MCF 10A (cell line): ENCODE results near the gene ATP10B. TPM values are rescaled to one million over a fixed set of nuclear protein-coding genes. Genes with fewer than 3 reads are reported as not detected.

Experiments
- BruUV-seq: library from RNA; stranded (reverse); fragments of 400-500 nt; replicated peaks from 2 replicates; lab custom pipeline; 2021; lab: Mats Ljungman, UMichigan
- CTCF ChIA-PET: fragments of 300-600 bp; sonication (Branson Sonifier 250); formaldehyde crosslinking; extraction: SDS; loops from one replicate; lab custom pipeline; 2021; ENCODE audit warnings: antibody characterized with exemption, inconsistent platforms; lab: Yijun Ruan, JAX
- POLR2A ChIA-PET: fragments of 300-600, 350-650 bp; sonication (Branson Sonifier 250); formaldehyde crosslinking; extraction: SDS; loops from one replicate; lab custom pipeline; 2020; ENCODE audit warnings: antibody characterized with exemption, inconsistent platforms; lab: Yijun Ruan, JAX
- DNase-seq: peaks from one replicate; pipeline ENCODE4 v3.0.0-alpha.2; 2018; ENCODE audit not compliant: unreplicated experiment
- H3K27ac Mint-ChIP-seq: one replicate; pipeline ENCODE4 v1.8.0; 2022; ENCODE audit warnings: mild to moderate bottlenecking, low read depth, mixed read lengths; ENCODE audit not compliant: unreplicated experiment
- H3K27me3 Mint-ChIP-seq: one replicate; pipeline ENCODE4 v1.8.0; 2022; ENCODE audit warnings: mixed read lengths; ENCODE audit not compliant: insufficient read depth, unreplicated experiment
- H3K36me3 Mint-ChIP-seq: one replicate; pipeline ENCODE4 v1.8.0; 2022; ENCODE audit warnings: mild to moderate bottlenecking, moderate library complexity, mixed read lengths; ENCODE audit not compliant: insufficient read depth, unreplicated experiment
- H3K4me1 Mint-ChIP-seq: one replicate; pipeline ENCODE4 v1.8.0; 2022; ENCODE audit warnings: mixed read lengths; ENCODE audit not compliant: insufficient read depth, unreplicated experiment
- H3K4me3 Mint-ChIP-seq: one replicate; pipeline ENCODE4 v1.8.0; 2022; ENCODE audit warnings: mild to moderate bottlenecking, moderate library complexity, mixed read lengths; ENCODE audit not compliant: unreplicated experiment
- H3K9me3 Mint-ChIP-seq: one replicate; pipeline ENCODE4 v1.8.0; 2022; ENCODE audit warnings: mixed read lengths; ENCODE audit not compliant: unreplicated experiment
- CTCF ChIP-seq: fragments of 200-600 bp; IDR thresholded peaks from one replicate; pipeline ENCODE4 v1.8.0; 2022; ENCODE audit warnings: antibody characterized with exemption, mild to moderate bottlenecking; ENCODE audit not compliant: unreplicated experiment
- intact Hi-C: fragments of 100-400 bp; cut with micrococcal nuclease; formaldehyde crosslinking; loops from 2 replicates; pipeline ENCODE4 v1.14.1; 2022
- total RNA-seq: library from RNA; stranded (reverse); gene quantifications from 2 replicates; pipeline ENCODE4 v1.2.3, GENCODE V29; 2022

Gene ATP10B
- total RNA-seq, 1 experiment from 2014 or later = not detected

DNA sequence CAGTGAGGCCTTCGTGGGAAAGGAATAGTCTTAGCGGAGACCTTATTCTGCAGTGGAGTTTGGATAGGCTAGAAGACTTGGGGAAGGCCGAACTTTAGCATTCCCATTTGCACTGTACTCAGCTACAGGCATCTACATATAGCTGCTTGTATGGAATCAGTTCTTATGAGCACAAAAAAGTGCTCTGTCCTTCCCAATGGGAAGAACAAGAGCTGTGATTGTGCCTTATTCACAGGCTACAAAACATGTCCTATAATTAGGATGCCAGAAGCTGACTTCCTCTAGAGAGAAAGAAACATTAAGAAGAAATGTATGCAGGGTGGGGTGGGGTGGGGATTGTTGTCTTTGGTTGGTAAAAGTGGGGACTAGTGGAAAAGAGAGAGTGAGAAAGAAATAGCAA, 154.7 kb downstream of the ATP10B start:
- H3K4me1 Mint-ChIP-seq = peaks cover 5% of the 10 kb centered on the region
- no TSS peak for BruUV-seq
- H3K36me3 Mint-ChIP-seq = no peaks in the 10 kb centered on the region
- H3K27me3 Mint-ChIP-seq = no peaks in the 10 kb centered on the region
- no peak for DNase-seq
- intact Hi-C loops = no loop called here
- no peak for TF ChIP-seq CTCF
- ChIA-PET POLR2A (no interaction called here), CTCF (interaction anchor here (0.6 kb wide), 3 partner anchors 147 to 650 kb away, joined by 3 to 4 read pairs (median 3); no protein-coding TSS in a partner anchor)
- no peaks in the 10 kb centered on the region for H3K9me3 Mint-ChIP-seq
- no peak overlapping the region for H3K27ac Mint-ChIP-seq
- H3K4me3 Mint-ChIP-seq = no peak overlapping the region

- POLR2A ChIA-PET = no interaction called here
- Mint-ChIP-seq H3K4me3 (no peak overlapping the region), H3K27ac (no peak overlapping the region), H3K36me3 (no peaks in the 10 kb centered on the region), H3K4me1 (peaks cover 5% of the 10 kb centered on the region), H3K27me3 (no peaks in the 10 kb centered on the region), H3K9me3 (no peaks in the 10 kb centered on the region)
- DNase-seq = no peak
- CTCF ChIA-PET = no interaction called here
- no TSS peak for BruUV-seq
- intact Hi-C loops = no loop called here
- no peak for TF ChIP-seq CTCF
These were observed 157.1 kb downstream of the ATP10B start for GRCh38 chr5:160694896-160695295.

DNA sequence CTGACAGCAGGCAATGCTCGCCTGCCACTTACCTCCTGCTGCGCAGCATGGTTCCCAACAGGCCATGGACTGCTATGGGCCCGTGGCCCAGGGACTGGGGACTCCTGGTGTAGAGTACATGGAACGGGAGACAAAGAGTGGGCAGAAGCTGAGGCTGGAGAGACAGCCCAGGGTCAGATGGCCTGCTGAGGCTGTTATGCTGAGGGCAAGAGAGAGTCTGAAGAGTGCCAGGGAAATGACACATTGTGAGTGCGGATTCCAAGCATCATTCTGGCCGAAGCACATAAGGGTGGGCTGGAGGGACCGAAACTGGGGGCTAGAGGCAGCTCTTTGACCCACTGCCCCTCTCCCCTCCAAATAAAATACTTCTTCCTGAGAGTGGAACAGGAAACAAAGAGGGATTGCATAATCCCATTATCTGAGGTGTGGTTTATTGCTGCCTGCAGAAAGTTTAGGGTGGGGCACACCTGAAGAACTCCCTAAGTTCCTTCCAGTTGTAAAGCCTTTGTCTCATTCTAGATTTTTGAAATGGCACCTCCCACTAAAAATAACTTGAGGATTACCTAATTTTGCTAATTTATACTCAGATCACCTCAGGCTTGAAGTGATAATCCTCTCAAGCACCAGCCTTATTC, 158.1 kb downstream of the ATP10B start:
- POLR2A ChIA-PET = no interaction called here
- Mint-ChIP-seq H3K9me3 (no peaks in the 10 kb centered on the region), H3K36me3 (no peaks in the 10 kb centered on the region), H3K4me1 (peaks cover 5% of the 10 kb centered on the region), H3K27ac (no peak overlapping the region), H3K4me3 (no peak overlapping the region), H3K27me3 (no peaks in the 10 kb centered on the region)
- intact Hi-C loops = no loop called here
- CTCF ChIA-PET = interaction anchor here (1.0 kb wide), 1 partner anchor 256 kb away, joined by 3 read pairs; no protein-coding TSS in a partner anchor
- DNase-seq = peak; percentile 52
- no TSS peak for BruUV-seq
- no peak for TF ChIP-seq CTCF

DNA sequence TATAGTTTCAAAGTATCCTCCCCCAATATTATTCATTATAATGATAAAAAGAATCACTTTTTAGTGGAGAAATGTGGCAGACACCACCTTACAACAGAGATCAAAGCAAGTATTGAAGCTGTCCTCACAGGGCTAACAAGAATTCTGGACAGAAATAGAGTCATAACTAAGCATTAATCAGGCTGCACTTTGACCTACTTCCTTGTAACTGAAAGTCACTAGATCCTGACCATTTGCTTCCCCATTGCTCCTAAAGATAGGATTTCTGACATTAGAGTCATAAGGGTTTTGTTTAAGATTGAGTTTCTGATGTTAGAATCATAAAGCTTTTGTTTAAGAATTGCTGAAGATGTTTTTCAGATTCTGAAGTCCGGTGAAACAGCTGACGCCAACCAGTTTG, 159.7 kb downstream of the ATP10B start:
- no peaks in the 10 kb centered on the region for H3K36me3 Mint-ChIP-seq
- no peak for TF ChIP-seq CTCF
- intact Hi-C loops = no loop called here
- no peaks in the 10 kb centered on the region for H3K9me3 Mint-ChIP-seq
- BruUV-seq = no TSS peak
- H3K27ac Mint-ChIP-seq = no peak overlapping the region
- no peak for DNase-seq
- ChIA-PET CTCF (interaction anchor here (1.2 kb wide), 1 partner anchor 17 kb away, joined by 4 read pairs; no protein-coding TSS in a partner anchor), POLR2A (no interaction called here)
- H3K4me3 Mint-ChIP-seq = no peak overlapping the region
- no peaks in the 10 kb centered on the region for H3K27me3 Mint-ChIP-seq
- H3K4me1 Mint-ChIP-seq = peaks cover 5% of the 10 kb centered on the region
